ENCODE data around the gene BACE1. TPM values are rescaled to one million over a fixed set of nuclear protein-coding genes. Genes with fewer than 3 reads are reported as not detected.

BACE1 gene
- total and polyA plus RNA-seq, 2 experiments from 2014 or later, result 2.4 to 7.2 TPM

DNA sequence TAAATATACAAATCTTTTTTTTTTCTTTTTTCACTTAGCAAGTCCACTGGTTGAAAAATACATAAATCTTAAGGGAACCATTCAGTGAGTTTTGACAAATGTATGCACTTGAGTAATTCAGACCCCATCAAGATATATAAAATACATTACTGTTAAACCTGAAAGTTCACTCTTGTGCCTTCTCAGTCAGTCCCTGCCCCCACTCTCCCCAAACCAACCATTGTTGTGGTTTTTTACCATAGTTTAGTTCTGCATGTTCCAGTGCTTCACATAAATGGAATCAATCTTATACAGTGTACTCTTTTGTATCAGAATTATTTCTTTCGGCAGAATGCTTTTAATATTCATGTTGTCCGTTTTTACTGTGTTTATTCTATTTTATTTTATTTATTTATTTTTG is 57.5 kb downstream of the BACE1 start:
- no peaks in the 10 kb centered on the region for H3K9me3 Mint-ChIP-seq
- H3K9me2 ChIP-seq (ENCODE audit: insufficient read depth), result no peaks in the 10 kb centered on the region
- no peaks in the 10 kb centered on the region for H3K27me3 Mint-ChIP-seq (ENCODE audit: insufficient read depth, low read depth, poor library complexity)
- no peak overlapping the region for H3K27ac Mint-ChIP-seq
- H3K4me2 ChIP-seq, result no peak overlapping the region
- no peaks in the 10 kb centered on the region for H3K79me2 ChIP-seq (replicated peaks; ENCODE audit: insufficient read depth)
- 0 out of 2 replicates have a peak, but pooled peaks cover 5% of the 10 kb centered on the region for H4K20me1 ChIP-seq (replicated peaks; ENCODE audit: insufficient read depth)
- no peaks in the 10 kb centered on the region for H3K4me1 Mint-ChIP-seq
- H3K4me3 Mint-ChIP-seq, result no peak overlapping the region
- TF ChIP-seq CREB1 (CRISPR knock-in tag; IDR thresholded peaks at IDR 0.05; ENCODE audit: low read depth) (no peak), EZH2 (IDR thresholded peaks at IDR 0.05; ENCODE audit: low read depth, unreplicated experiment) (no peak), POLR2AphosphoS5 (IDR thresholded peaks at IDR 0.05; ENCODE audit: low read depth) (no peak), ZNF331 (CRISPR knock-in tag; IDR thresholded peaks at IDR 0.05; ENCODE audit: low read depth) (no peak), CTCF (conservative IDR thresholded peaks at IDR 0.05; ENCODE audit: low read depth in 2 of 2) (no peak), ZNF114 (CRISPR knock-in tag; IDR thresholded peaks at IDR 0.05) (no peak), ETS1 (IDR thresholded peaks at IDR 0.05) (no peak), EZH2phosphoT487 (IDR thresholded peaks at IDR 0.05; ENCODE audit: unreplicated experiment) (no peak), REST (IDR thresholded peaks at IDR 0.05; ENCODE audit: unreplicated experiment) (no peak), STAT1 (IDR thresholded peaks at IDR 0.05; ENCODE audit: unreplicated experiment) (no peak), JUNB (IDR thresholded peaks at IDR 0.05; ENCODE audit: unreplicated experiment) (no peak), NANOG (IDR thresholded peaks at IDR 0.05; ENCODE audit: borderline replicate concordance) (no peak)
- TF ChIP-seq, protein P1, sequence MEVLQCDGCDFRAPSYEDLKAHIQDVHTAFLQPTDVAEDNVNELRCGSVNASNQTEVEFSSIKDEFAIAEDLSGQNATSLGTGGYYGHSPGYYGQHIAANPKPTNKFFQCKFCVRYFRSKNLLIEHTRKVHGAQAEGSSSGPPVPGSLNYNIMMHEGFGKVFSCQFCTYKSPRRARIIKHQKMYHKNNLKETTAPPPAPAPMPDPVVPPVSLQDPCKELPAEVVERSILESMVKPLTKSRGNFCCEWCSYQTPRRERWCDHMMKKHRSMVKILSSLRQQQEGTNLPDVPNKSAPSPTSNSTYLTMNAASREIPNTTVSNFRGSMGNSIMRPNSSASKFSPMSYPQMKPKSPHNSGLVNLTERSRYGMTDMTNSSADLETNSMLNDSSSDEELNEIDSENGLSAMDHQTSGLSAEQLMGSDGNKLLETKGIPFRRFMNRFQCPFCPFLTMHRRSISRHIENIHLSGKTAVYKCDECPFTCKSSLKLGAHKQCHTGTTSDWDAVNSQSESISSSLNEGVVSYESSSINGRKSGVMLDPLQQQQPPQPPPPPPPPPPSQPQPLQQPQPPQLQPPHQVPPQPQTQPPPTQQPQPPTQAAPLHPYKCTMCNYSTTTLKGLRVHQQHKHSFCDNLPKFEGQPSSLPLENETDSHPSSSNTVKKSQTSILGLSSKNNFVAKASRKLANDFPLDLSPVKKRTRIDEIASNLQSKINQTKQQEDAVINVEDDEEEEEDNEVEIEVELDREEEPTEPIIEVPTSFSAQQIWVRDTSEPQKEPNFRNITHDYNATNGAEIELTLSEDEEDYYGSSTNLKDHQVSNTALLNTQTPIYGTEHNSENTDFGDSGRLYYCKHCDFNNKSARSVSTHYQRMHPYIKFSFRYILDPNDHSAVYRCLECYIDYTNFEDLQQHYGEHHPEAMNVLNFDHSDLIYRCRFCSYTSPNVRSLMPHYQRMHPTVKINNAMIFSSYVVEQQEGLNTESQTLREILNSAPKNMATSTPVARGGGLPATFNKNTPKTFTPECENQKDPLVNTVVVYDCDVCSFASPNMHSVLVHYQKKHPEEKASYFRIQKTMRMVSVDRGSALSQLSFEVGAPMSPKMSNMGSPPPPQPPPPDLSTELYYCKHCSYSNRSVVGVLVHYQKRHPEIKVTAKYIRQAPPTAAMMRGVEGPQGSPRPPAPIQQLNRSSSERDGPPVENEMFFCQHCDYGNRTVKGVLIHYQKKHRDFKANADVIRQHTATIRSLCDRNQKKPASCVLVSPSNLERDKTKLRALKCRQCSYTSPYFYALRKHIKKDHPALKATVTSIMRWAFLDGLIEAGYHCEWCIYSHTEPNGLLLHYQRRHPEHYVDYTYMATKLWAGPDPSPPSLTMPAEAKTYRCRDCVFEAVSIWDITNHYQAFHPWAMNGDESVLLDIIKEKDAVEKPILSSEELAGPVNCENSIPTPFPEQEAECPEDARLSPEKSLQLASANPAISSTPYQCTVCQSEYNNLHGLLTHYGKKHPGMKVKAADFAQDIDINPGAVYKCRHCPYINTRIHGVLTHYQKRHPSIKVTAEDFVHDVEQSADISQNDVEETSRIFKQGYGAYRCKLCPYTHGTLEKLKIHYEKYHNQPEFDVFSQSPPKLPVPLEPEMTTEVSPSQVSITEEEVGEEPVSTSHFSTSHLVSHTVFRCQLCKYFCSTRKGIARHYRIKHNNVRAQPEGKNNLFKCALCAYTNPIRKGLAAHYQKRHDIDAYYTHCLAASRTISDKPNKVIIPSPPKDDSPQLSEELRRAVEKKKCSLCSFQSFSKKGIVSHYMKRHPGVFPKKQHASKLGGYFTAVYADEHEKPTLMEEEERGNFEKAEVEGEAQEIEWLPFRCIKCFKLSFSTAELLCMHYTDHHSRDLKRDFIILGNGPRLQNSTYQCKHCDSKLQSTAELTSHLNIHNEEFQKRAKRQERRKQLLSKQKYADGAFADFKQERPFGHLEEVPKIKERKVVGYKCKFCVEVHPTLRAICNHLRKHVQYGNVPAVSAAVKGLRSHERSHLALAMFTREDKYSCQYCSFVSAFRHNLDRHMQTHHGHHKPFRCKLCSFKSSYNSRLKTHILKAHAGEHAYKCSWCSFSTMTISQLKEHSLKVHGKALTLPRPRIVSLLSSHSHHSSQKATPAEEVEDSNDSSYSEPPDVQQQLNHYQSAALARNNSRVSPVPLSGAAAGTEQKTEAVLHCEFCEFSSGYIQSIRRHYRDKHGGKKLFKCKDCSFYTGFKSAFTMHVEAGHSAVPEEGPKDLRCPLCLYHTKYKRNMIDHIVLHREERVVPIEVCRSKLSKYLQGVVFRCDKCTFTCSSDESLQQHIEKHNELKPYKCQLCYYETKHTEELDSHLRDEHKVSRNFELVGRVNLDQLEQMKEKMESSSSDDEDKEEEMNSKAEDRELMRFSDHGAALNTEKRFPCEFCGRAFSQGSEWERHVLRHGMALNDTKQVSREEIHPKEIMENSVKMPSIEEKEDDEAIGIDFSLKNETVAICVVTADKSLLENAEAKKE (CRISPR knock-in tag; IDR thresholded peaks at IDR 0.05), result no peak
- no peak overlapping the region for H3K27ac ChIP-seq (ENCODE audit: low read depth)
- H3K36me3 ChIP-seq (ENCODE audit: insufficient read depth), result peaks cover 5% of the 10 kb centered on the region; the same call in 1 of the 2 replicates
- H3K4me1 ChIP-seq (ENCODE audit: insufficient read depth), result no peaks in the 10 kb centered on the region
- H3K4me3 ChIP-seq, result no peak overlapping the region
- H3K27me3 ChIP-seq (ENCODE audit: insufficient read depth), result no peaks in the 10 kb centered on the region
- ATAC-seq (no peak), DNase-seq (ENCODE audit: low spot score) (no peak)
- H2AFZ ChIP-seq, result no peak overlapping the region
- no peaks in the 10 kb centered on the region for H3F3A ChIP-seq (replicated peaks; ENCODE audit: low read depth)
- peaks cover 16% of the 10 kb centered on the region for H3K36me3 Mint-ChIP-seq (ENCODE audit: low read depth)

Measured in GM23338 (cell line).